ENCODE data around the gene MAS1.

DNA sequence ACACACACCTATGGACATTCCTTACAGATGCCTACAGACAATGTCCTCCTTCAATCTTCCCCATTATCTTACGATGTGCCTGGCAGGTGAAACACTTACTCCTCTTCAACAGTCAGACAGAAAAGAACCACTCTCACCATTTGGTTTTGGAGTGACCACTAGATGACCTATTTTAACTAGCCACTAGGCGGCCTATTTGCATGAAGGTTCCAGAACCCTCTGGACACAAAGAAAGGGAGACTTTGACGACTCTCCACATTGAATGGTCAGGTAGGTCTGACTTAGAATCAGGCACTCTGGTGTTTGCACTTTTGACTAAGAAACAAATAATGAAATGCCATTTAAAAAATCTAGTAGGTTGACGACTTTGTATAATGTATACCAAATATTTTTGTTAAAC is 48.8 kb upstream of the MAS1 start:
- TF ChIP-seq EP300 (IDR thresholded peaks at IDR 0.05) (no peak), POLR2A (IDR thresholded peaks at IDR 0.05) (no peak)
- TF ChIP-seq, protein P1, sequence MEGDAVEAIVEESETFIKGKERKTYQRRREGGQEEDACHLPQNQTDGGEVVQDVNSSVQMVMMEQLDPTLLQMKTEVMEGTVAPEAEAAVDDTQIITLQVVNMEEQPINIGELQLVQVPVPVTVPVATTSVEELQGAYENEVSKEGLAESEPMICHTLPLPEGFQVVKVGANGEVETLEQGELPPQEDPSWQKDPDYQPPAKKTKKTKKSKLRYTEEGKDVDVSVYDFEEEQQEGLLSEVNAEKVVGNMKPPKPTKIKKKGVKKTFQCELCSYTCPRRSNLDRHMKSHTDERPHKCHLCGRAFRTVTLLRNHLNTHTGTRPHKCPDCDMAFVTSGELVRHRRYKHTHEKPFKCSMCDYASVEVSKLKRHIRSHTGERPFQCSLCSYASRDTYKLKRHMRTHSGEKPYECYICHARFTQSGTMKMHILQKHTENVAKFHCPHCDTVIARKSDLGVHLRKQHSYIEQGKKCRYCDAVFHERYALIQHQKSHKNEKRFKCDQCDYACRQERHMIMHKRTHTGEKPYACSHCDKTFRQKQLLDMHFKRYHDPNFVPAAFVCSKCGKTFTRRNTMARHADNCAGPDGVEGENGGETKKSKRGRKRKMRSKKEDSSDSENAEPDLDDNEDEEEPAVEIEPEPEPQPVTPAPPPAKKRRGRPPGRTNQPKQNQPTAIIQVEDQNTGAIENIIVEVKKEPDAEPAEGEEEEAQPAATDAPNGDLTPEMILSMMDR (IDR thresholded peaks at IDR 0.05), result peak in 1 of 5 experiments; percentile 6

Data from tibial nerve (tissue), 4 donors.